ENCODE data around the gene B9D2. TPM values are rescaled to one million over a fixed set of nuclear protein-coding genes. Genes with fewer than 3 reads are reported as not detected.
A peak's percentile ranks its signal among the peaks of the same experiment; 100 is the strongest.

Gene B9D2
- total RNA-seq, 1 experiment from 2014 or later: 3.3 TPM

DNA sequence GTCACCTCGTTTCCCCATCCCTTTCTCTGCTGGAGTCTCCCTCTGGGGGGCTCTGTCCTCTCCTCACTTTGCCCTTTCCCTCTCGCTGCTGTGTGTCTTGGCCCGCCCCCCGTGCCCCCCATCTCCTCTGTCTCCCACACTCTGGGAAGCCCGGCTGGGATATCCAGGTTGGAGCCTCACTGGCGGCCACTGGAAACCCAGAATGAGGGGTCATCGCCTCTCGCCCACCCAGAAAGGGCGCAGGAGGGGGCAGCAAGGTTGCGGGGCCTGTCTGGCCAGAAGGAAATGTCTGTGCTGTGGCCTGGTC, 38.4 kb downstream of the B9D2 start:
- Histone ChIP-seq H3K4me1 (replicated peaks) (peaks cover 84% of the 10 kb centered on the region), H3K9me3 (replicated peaks) (no peaks in the 10 kb centered on the region), H3K4me3 (no peak overlapping the region), H3K27ac (peak overlapping the region; percentile 93), H3K36me3 (peaks cover 70% of the 10 kb centered on the region), H3K27me3 (replicated peaks) (no peaks in the 10 kb centered on the region)
- peak in 1 of 2 experiments; percentile 51 for DNase-seq (ENCODE audit: low read depth in 1 of 2, low spot score in 2 of 2)

DNA sequence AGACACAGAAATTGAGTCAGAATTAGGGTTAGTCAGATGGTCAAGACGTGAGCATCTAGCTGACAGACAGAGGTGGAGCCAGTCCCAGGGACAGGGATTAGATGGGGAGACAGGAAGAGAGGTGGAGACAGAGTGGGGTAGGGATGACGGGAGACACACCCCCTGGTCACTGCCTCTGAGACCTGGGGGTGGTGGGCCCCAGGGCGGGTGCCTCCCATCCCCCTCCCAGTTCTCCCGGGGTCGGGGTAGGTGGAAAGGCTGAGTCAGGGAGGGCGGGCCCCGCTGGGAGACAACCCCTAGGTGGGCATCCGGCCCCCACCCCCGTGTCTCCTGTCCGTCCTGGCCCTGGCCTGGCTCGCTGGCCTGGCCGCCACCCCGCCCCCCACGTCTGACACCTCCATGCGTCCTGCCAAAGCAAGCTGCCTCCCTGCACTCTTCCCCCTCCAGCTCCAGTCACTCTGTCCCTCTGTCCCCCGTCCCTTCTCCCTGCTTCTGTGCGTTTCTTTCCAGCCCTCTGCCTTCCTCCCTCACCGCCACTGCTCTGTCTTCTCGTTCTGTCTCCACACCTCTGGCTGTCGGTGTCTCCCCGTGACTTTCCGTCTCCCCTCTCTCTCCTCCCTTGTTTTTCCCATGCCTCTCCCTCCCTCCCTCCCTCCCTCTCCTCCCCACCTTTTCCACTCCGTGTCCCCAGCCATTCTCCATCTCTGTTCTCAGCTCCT, 38.9 kb downstream of the B9D2 start:
- peak; percentile 93 to 95 for DNase-seq (ENCODE audit: low read depth in 1 of 2, low spot score in 2 of 2)
- peak overlapping the region; percentile 93 for H3K27ac ChIP-seq
- no peak overlapping the region for H3K4me3 ChIP-seq
- H3K36me3 ChIP-seq: peaks cover 70% of the 10 kb centered on the region
- H3K27me3 ChIP-seq (replicated peaks): no peaks in the 10 kb centered on the region
- H3K4me1 ChIP-seq (replicated peaks): peaks cover 85% of the 10 kb centered on the region
- H3K9me3 ChIP-seq (replicated peaks): no peaks in the 10 kb centered on the region

DNA sequence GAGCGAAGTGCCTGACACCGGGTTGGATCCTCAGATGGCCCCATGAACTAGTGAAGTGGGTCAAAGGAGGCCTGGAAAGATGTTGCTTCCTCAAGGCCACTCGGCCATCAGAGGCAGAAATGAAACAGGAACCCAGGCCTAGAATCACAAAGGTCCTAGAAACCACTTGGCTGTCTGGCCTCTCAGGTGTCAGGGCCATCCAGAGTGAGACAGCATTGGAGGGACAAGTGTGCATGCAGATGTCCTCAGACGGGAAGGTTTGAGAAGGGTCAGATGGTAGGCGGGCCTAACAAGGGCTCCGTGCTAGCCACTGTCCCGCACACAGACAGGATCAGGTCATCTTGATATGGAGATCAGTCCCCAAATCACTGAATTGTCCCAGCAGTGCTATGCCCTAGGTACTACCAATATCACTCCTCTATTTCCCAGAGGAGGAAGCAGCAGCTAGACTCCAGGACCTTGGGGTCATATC, 39.7 kb downstream of the B9D2 start:
- peak in 1 of 2 experiments; percentile 56 for DNase-seq (ENCODE audit: low read depth in 1 of 2, low spot score in 2 of 2)
- H3K27ac ChIP-seq: peak overlapping the region; percentile 93
- H3K9me3 ChIP-seq (replicated peaks): no peaks in the 10 kb centered on the region
- peaks cover 85% of the 10 kb centered on the region for H3K4me1 ChIP-seq (replicated peaks)
- H3K4me3 ChIP-seq: no peak overlapping the region
- H3K36me3 ChIP-seq: peaks cover 71% of the 10 kb centered on the region
- H3K27me3 ChIP-seq (replicated peaks): no peaks in the 10 kb centered on the region

DNA sequence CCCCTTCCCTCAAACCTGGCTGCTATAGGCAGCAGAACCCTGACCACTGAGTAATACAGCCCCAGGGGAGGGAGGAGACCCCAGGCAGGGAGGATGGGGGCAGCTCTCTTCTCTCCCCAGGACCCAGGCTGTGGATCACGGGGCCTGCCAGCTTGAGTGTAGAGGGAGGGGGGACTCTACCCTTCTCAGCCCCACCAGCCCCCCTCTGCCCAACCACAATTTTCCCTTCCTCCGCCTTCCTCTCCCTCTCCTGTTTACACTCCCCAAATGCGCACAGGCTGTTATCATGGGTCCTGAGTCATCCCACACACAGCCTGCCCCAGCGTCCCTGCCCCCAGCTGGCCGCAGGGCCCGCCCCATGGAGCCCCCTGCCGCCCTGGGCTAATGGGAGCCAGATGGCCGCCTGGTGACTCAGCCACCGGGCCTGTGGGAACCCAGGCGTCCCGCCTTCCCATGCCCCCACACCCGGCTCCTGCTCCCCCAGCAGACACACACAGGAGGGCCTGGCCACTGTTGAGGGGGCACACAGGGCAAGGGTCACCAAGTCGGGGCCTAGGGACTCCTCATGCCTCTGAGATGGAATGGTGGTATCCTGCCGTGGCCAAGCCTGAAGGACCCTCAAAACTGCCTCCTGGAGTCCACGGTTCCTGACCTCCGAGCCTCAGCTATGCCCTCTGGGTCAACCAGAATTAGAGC, 40.4 kb downstream of the B9D2 start:
- no peak overlapping the region for H3K4me3 ChIP-seq
- peaks cover 73% of the 10 kb centered on the region for H3K36me3 ChIP-seq
- no peaks in the 10 kb centered on the region for H3K9me3 ChIP-seq (replicated peaks)
- H3K27ac ChIP-seq: peak overlapping the region; percentile 93
- H3K27me3 ChIP-seq (replicated peaks): no peaks in the 10 kb centered on the region
- DNase-seq (ENCODE audit: low read depth in 1 of 2, low spot score in 2 of 2): peak; percentile 96 to 97
- peaks cover 81% of the 10 kb centered on the region for H3K4me1 ChIP-seq (replicated peaks)

DNA sequence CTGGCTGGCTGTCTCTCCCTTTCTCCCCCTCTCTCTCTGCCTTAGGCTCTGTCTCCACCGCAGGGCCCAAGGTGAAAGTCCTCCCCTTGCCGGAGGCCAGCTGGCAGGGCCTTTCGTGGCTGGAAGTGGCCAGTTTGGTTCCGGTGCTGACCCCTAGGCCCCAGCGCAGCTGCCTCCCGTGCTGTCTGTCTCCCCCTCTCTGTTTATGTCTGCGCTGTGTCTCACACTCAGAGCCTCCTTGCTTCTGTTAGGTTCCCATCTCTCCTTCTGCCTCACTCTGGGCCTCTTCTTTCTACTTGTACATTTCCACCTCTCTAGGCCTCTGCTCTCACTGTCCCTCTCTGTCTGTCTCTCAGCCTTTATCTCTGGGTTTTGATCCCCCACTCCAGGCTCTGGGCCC, 40.9 kb downstream of the B9D2 start:
- Histone ChIP-seq H3K4me3 (no peak overlapping the region), H3K27ac (peak overlapping the region; percentile 93), H3K27me3 (replicated peaks) (no peaks in the 10 kb centered on the region), H3K36me3 (peaks cover 73% of the 10 kb centered on the region), H3K9me3 (replicated peaks) (no peaks in the 10 kb centered on the region), H3K4me1 (replicated peaks) (peaks cover 75% of the 10 kb centered on the region)
- peak in 1 of 2 experiments; percentile 74 for DNase-seq (ENCODE audit: low read depth in 1 of 2, low spot score in 2 of 2)

DNA sequence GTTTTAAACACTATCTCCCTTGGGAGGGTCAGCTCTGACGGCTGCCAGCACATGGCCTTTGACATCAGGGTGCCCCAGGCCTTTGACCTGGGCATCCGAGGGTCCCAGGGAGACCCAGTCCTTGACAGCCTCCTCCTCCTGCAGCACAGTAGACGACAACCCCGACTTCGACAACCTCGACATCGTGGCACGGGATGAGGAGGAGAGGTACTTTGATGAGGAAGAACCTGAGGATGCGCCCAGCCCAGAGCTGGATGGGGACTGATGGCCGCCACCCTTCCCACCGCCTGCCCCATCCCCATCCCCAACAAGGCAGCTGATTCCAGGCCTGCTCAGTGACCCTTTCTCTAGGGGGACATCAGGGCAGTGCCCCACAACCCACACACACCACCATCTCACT, 41.5 kb downstream of the B9D2 start:
- no peak overlapping the region for H3K4me3 ChIP-seq

DNA sequence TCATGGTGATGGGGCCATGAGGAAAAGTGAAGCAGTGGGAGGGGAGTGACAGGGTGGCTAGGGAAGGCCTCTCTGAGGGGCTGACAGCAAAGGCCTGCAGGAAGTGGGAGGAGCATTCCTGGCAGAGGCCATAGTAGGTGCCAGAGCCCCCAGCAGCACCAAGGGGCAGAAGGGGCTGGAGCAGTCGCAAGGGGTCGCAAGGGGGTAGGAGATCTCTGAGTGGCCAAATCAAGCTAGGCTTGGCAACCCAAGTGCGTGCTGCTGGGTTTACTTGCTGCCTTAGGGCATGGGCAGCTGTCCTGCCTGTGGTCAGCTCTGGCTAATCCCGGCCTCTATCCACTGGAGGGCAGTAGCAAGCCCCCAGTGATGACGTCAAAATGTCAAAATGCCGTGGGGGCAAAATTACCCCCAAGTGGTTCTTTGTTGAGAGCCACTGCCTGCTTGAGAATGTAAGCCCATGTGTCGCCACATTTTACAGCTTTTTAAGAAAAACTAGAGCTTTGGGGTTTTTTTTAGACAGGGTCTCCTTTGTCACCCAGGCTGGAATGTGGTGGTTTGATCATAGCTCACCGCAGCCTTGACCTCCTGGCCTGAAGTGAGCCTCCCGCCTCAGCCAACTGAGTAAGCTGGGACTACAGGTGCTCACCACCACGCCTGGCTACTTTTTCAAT, 42.2 kb downstream of the B9D2 start:
- Histone ChIP-seq H3K27ac (peak overlapping the region; percentile 27), H3K36me3 (peaks cover 72% of the 10 kb centered on the region), H3K4me1 (replicated peaks) (peaks cover 62% of the 10 kb centered on the region), H3K27me3 (replicated peaks) (no peaks in the 10 kb centered on the region), H3K4me3 (no peak overlapping the region), H3K9me3 (replicated peaks) (no peaks in the 10 kb centered on the region)
- DNase-seq (ENCODE audit: low read depth in 1 of 2, low spot score in 2 of 2): peak; percentile 84 to 86

More for the DNA sequence above, 41.5 kb downstream of the B9D2 start:
- H3K27ac ChIP-seq: peak overlapping the region; percentile 93
- H3K4me1 ChIP-seq (replicated peaks): peaks cover 69% of the 10 kb centered on the region
- peaks cover 70% of the 10 kb centered on the region for H3K36me3 ChIP-seq
- DNase-seq (ENCODE audit: low read depth in 1 of 2, low spot score in 2 of 2): no peak
- no peaks in the 10 kb centered on the region for H3K27me3 ChIP-seq (replicated peaks)
- no peaks in the 10 kb centered on the region for H3K9me3 ChIP-seq (replicated peaks)

DNA sequence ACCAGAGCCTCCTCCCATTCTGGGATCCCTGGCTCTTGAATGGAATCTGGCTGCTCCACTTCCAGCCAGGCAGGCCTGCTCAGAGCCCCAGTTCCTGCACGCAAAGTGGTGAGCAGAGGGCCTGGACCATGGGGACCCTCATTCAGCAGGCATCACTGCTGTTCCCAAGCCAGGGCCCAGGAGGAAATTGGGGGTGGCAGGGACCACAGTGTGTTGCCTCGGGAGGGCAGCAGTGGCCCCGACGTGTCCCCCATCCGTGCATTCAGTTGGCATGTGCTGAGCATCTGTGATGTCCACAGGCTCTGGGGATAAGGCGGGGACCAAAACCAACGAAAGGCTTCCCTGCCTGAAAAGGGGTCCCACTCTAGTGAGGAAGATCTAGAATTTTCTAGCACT, 42.7 kb downstream of the B9D2 start:
- H3K4me1 ChIP-seq (replicated peaks): peaks cover 57% of the 10 kb centered on the region
- DNase-seq (ENCODE audit: low read depth in 1 of 2, low spot score in 2 of 2): no peak
- H3K27ac ChIP-seq: peak overlapping the region; percentile 27
- no peaks in the 10 kb centered on the region for H3K9me3 ChIP-seq (replicated peaks)
- no peak overlapping the region for H3K4me3 ChIP-seq
- H3K27me3 ChIP-seq (replicated peaks): no peaks in the 10 kb centered on the region
- H3K36me3 ChIP-seq: peaks cover 73% of the 10 kb centered on the region

DNA sequence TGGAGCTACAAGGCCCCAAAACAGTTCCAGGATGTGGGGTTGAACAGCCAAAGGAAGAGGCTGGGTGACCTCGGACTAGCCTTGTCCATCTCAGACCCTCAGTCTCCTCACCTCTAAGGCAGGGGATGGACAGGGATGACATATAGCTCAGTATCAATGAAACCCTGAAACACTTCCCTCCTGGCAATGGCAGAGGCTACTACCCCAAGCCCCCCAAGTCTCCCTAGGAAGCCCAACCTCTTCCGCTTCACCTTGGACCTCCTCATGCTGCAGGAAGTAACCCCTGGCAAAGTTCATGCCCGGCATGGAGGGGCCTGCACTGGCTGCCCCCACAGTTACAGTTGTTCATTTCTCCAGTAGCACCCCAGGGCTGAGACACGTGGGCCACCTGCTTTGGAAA, 43.4 kb downstream of the B9D2 start:
- H3K27ac ChIP-seq: no peak overlapping the region
- peaks cover 75% of the 10 kb centered on the region for H3K36me3 ChIP-seq
- H3K27me3 ChIP-seq (replicated peaks): no peaks in the 10 kb centered on the region
- peaks cover 50% of the 10 kb centered on the region for H3K4me1 ChIP-seq (replicated peaks)
- no peaks in the 10 kb centered on the region for H3K9me3 ChIP-seq (replicated peaks)
- no peak overlapping the region for H3K4me3 ChIP-seq
- no peak for DNase-seq (ENCODE audit: low read depth in 1 of 2, low spot score in 2 of 2)

DNA sequence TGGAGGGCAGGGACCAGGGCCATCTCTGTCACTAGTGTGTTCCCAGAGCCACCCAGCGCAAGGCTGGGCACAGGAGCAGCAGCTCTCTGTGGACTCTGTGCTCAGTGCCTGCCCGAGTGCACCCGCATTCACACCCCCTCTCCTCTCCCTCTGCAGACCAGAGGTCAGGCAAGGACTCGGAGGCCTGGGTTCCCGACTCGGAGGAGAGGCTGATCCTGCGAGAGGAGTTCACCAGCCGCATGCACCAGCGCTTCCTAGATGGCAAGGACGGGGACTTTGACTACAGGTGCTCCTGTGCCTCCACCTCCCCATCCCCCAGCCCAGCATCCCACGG, 43.8 kb downstream of the B9D2 start:
- H3K9me3 ChIP-seq (replicated peaks): no peaks in the 10 kb centered on the region
- H3K27ac ChIP-seq: no peak overlapping the region
- peaks cover 46% of the 10 kb centered on the region for H3K4me1 ChIP-seq (replicated peaks)
- peaks cover 75% of the 10 kb centered on the region for H3K36me3 ChIP-seq
- H3K4me3 ChIP-seq: no peak overlapping the region
- DNase-seq (ENCODE audit: low read depth in 1 of 2, low spot score in 2 of 2): no peak
- H3K27me3 ChIP-seq (replicated peaks): no peaks in the 10 kb centered on the region

DNA sequence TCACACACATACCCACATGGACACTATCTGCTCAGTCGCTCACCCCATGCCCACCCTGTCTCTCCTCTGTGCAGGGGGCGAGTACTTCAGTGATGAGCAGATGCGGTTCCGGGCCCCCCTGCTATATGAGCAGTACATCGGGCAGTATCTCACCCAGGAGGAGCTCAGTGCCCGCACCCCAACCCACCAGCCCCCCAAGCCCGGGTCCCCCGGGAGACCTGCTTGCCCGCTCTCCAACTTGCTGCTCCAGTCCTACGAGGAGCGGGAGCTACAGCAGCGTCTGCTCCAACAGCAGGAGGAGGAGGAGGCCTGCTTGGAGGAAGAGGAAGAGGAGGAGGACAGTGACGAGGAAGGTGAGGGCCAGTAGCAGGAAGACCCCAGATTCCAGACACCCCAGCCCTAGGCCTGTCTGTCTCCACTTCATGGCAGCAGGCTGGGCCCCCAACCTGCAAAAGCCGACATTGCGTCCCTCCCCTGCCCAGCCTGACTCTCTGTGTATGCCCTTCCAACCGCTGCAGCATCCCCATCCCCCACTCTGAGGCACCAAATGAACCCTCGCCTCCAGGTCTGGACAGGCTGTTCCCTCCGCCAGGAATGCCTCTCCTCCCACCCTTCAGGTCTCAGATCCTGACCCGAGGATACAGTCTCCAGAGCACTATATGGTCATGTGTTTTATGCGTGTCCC, 44.3 kb downstream of the B9D2 start:
- Histone ChIP-seq H3K4me1 (replicated peaks) (peaks cover 41% of the 10 kb centered on the region), H3K9me3 (replicated peaks) (no peaks in the 10 kb centered on the region), H3K4me3 (no peak overlapping the region), H3K36me3 (peaks cover 79% of the 10 kb centered on the region), H3K27me3 (replicated peaks) (no peaks in the 10 kb centered on the region), H3K27ac (no peak overlapping the region)
- no peak for DNase-seq (ENCODE audit: low read depth in 1 of 2, low spot score in 2 of 2)

DNA sequence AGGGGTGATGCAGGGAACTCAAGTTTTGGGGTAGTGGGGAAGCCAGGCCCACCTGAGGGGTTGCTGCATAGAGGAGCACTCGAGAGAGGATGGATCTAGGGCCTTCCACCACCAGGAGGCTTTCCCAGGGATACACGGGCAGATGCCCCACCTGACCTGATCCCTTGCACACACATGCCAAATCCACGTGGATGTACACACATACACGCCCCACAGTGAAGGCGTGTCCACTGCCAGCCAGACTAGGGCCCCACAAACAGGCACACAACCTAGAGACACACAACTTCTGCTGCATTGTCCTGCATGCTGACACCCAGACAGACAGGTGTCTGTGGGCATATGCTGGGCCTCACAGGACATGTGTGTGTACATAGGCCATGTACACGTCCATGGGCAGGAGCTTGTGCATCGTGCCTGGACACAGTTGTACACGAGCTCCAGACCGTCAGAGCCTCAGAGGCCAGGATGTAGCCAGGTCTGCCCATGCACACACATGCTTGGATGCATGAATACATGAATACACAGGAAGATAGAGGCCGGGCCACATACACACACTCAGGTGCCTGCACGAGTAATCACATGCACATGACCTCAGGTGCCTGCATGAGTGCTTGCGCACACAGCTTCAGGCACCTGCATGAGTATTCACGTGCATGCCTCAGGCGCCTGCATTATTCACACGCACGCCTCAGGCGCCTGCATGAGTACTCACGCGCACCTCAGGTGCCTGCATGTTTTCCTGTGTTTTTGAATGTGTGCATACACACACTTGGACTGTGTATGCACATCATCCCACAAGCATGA, 45.1 kb downstream of the B9D2 start:
- Histone ChIP-seq H3K4me1 (replicated peaks) (peaks cover 34% of the 10 kb centered on the region), H3K36me3 (peaks cover 80% of the 10 kb centered on the region), H3K9me3 (replicated peaks) (no peaks in the 10 kb centered on the region), H3K27ac (no peak overlapping the region), H3K4me3 (no peak overlapping the region), H3K27me3 (replicated peaks) (no peaks in the 10 kb centered on the region)
- DNase-seq (ENCODE audit: low read depth in 1 of 2, low spot score in 2 of 2): no peak

DNA sequence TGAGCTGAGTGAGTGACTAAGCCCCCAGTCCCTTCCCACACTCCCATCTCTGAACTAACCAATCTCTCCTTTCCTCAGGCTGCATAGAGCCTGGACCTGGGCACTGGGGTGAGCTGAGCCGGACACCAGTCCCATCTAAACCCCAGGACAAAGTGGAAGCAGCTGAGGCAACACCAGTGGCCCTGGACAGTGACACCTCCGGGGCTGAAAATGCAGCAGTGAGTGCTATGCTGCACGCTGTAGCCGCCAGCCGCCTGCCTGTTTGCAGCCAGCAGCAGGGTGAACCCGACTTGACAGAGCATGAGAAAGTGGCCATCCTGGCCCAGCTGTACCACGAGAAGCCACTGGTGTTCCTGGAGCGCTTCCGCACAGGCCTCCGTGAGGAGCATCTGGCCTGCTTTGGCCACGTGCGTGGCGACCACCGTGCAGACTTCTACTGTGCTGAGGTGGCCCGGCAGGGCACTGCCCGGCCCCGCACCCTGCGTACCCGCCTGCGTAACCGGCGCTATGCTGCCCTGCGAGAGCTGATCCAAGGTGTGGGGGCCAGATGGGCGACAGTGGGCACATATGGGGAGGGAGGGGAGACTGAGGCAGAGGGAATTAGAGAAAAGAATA, 47.5 kb downstream of the B9D2 start:
- peaks cover 91% of the 10 kb centered on the region for H3K36me3 ChIP-seq
- H3K4me1 ChIP-seq (replicated peaks): peaks cover 13% of the 10 kb centered on the region

More for the DNA sequence above, 47.5 kb downstream of the B9D2 start:
- Histone ChIP-seq H3K9me3 (replicated peaks) (no peaks in the 10 kb centered on the region), H3K27me3 (replicated peaks) (no peaks in the 10 kb centered on the region), H3K27ac (no peak overlapping the region), H3K4me3 (no peak overlapping the region)
- no peak for DNase-seq (ENCODE audit: low read depth in 1 of 2, low spot score in 2 of 2)
